H1 (cell line): ENCODE measurements around the gene BORCS8. TPM values are rescaled to one million over a fixed set of nuclear protein-coding genes. Genes with fewer than 3 reads are reported as not detected.

Experiments
- CTCF ChIA-PET: fragments of 300-600 bp; sonication (Branson Sonifier 250); formaldehyde crosslinking; loops from one replicate; lab custom pipeline; 2021; ENCODE audit not compliant: partially characterized antibody; lab: Charles Lee
- POLR2A ChIA-PET: fragments of 300-600 bp; sonication (Branson Sonifier 250); formaldehyde crosslinking; loops from one replicate; lab custom pipeline; 2021; ENCODE audit warnings: inconsistent platforms; ENCODE audit not compliant: partially characterized antibody; lab: Charles Lee
- DNase-seq, 2 experiments: peaks; one replicate each; pipeline versions ENCODE4 v3.0.0 to v3.0.0-alpha.2; 2010 to 2022; ENCODE audit warnings: low spot score in 2 of 2, low read depth in 1 of 2, mixed read lengths in 1 of 2
- FAIRE-seq: peaks from 2 replicates; lab custom pipeline; 2011; peaks lifted over from hg19 to GRCh38; lab: Jason Lieb, UNC
- H2AFZ ChIP-seq: 2 replicates; pipeline ENCODE4 v1.8.1; 2012; ENCODE audit warnings: low read length, inconsistent platforms
- H2AK5ac ChIP-seq: 2 replicates; pipeline ENCODE4 v1.6.1; 2013; ENCODE audit warnings: low read depth, low read length
- H2BK120ac ChIP-seq: replicated peaks from 2 replicates; pipeline ENCODE3; 2013; ENCODE audit warnings: low read depth, low read length, inconsistent platforms
- H2BK12ac ChIP-seq: 2 replicates; pipeline ENCODE4 v1.6.1; 2013; ENCODE audit warnings: low read depth, low read length
- H2BK15ac ChIP-seq: 2 replicates; pipeline ENCODE4 v1.6.1; 2013; ENCODE audit warnings: low read length
- H2BK20ac ChIP-seq: 2 replicates; pipeline ENCODE4 v1.6.1; 2013; ENCODE audit warnings: low read length
- H2BK5ac ChIP-seq: 2 replicates; pipeline ENCODE4 v1.6.1; 2013; ENCODE audit warnings: low read depth, low read length
- H3K14ac ChIP-seq: 2 replicates; pipeline ENCODE4 v1.6.1; 2013; ENCODE audit warnings: inconsistent platforms; ENCODE audit not compliant: insufficient read length
- H3K18ac ChIP-seq: 2 replicates; pipeline ENCODE4 v1.6.1; 2013; ENCODE audit warnings: low read length; ENCODE audit errors: extremely low read depth
- H3K23ac ChIP-seq: 2 replicates; pipeline ENCODE4 v1.6.1; 2013; ENCODE audit warnings: inconsistent platforms; ENCODE audit not compliant: insufficient read length
- H3K23me2 ChIP-seq: 2 replicates; pipeline ENCODE4 v1.6.1; 2013; ENCODE audit warnings: low read depth, low read length
- H3K27ac ChIP-seq: 2 replicates; pipeline ENCODE4 v1.6.1; 2011; ENCODE audit warnings: low read depth, low read length, inconsistent platforms
- H3K27me3 ChIP-seq, 4 experiments: replicated peaks in 1 of 4; 1 replicate in 1 of 4; 2 replicates in 3 of 4; pipeline versions ENCODE4 v1.6.1 to v1.8.1; 2011 to 2013; ENCODE audit warnings: low read length in 3 of 4, mild to moderate bottlenecking in 3 of 4, inconsistent platforms in 2 of 4, mixed read lengths in 2 of 4, moderate library complexity in 1 of 4; ENCODE audit not compliant: control insufficient read depth in 3 of 4, insufficient read depth in 3 of 4; ENCODE audit errors: extremely low read depth in 1 of 4
- H3K36me3 ChIP-seq, 4 experiments: 2 replicates each; pipeline versions ENCODE4 v1.6.1 to v1.8.1; 2011 to 2013; ENCODE audit warnings: mild to moderate bottlenecking in 4 of 4, low read length in 3 of 4, moderate library complexity in 2 of 4, control low read depth in 1 of 4, inconsistent platforms in 1 of 4; ENCODE audit not compliant: insufficient read depth in 4 of 4, control insufficient read depth in 2 of 4
- H3K4ac ChIP-seq: replicated peaks from 2 replicates; pipeline ENCODE3; 2013; ENCODE audit warnings: low read length, low read depth, mixed read lengths, inconsistent platforms; ENCODE audit not compliant: insufficient read length
- H3K4me1 ChIP-seq, 4 experiments: replicated peaks in 1 of 4; 1 replicate in 1 of 4; 2 replicates in 3 of 4; pipeline versions ENCODE4 v1.6.1 to v1.8.1; 2011 to 2013; ENCODE audit warnings: low read length in 3 of 4, inconsistent platforms in 2 of 4, mixed read lengths in 1 of 4; ENCODE audit not compliant: insufficient read depth in 4 of 4, control insufficient read depth in 3 of 4
- H3K4me2 ChIP-seq, 2 experiments: 2 replicates each; pipeline versions ENCODE4 v1.6.1 to v1.8.1; 2011 to 2013; ENCODE audit warnings: low read depth in 2 of 2, low read length in 2 of 2, control low read depth in 1 of 2, inconsistent platforms in 1 of 2, mild to moderate bottlenecking in 1 of 2; ENCODE audit not compliant: insufficient read depth in 1 of 2
- H3K4me3 ChIP-seq, 4 experiments: fragments of 200-600, 300-600 bp in 1 of 4; sonication (generic), shearing (Covaris generic), sonication (Bioruptor Twin) in 1 of 4; 2 replicates each; pipeline versions ENCODE4 v1.5.1 to v1.8.1; 2011 to 2016; ENCODE audit warnings: low read length in 4 of 4, low read depth in 3 of 4, control low read depth in 2 of 4, inconsistent platforms in 2 of 4, mild to moderate bottlenecking in 2 of 4, mixed read lengths in 1 of 4, moderate library complexity in 1 of 4; ENCODE audit not compliant: insufficient read depth in 2 of 4; ENCODE audit errors: extremely low read depth in 1 of 4
- H3K56ac ChIP-seq: replicated peaks from 2 replicates; pipeline ENCODE3; 2013; ENCODE audit warnings: low read depth, mild to moderate bottlenecking, mixed read lengths, low read length, inconsistent platforms; ENCODE audit not compliant: insufficient read length
- H3K79me1 ChIP-seq: 2 replicates; pipeline ENCODE4 v1.6.1; 2013; ENCODE audit warnings: low read depth, low read length, control low read depth
- H3K79me2 ChIP-seq, 2 experiments: 2 replicates each; pipeline versions ENCODE4 v1.6.1 to v1.8.1; 2012 to 2013; ENCODE audit warnings: low read length in 2 of 2, mild to moderate bottlenecking in 2 of 2, inconsistent platforms in 1 of 2; ENCODE audit not compliant: insufficient read depth in 2 of 2, control insufficient read depth in 1 of 2
- H3K9ac ChIP-seq, 4 experiments: replicated peaks in 1 of 4; 1 replicate in 1 of 4; 2 replicates in 3 of 4; pipeline versions ENCODE4 v1.6.1 to v1.8.1; 2011 to 2013; ENCODE audit warnings: low read depth in 3 of 4, low read length in 3 of 4, control low read depth in 2 of 4, mild to moderate bottlenecking in 2 of 4, moderate library complexity in 2 of 4, inconsistent platforms in 1 of 4; ENCODE audit errors: extremely low read depth in 1 of 4
- H3K9me3 ChIP-seq, 2 experiments: 2 replicates each; pipeline versions ENCODE4 v1.6.1 to v1.8.1; 2012 to 2013; ENCODE audit warnings: mild to moderate bottlenecking in 2 of 2, moderate library complexity in 2 of 2, control low read depth in 1 of 2, inconsistent platforms in 1 of 2, low read depth in 1 of 2, low read length in 1 of 2, mixed read lengths in 1 of 2; ENCODE audit not compliant: insufficient read depth in 2 of 2
- H4K20me1 ChIP-seq, 2 experiments: replicated peaks in 1 of 2; 2 replicates each; pipeline versions ENCODE3 to v1.8.1; 2011 to 2013; ENCODE audit warnings: inconsistent platforms in 2 of 2, low read length in 2 of 2, mild to moderate bottlenecking in 1 of 2; ENCODE audit not compliant: insufficient read depth in 2 of 2, control insufficient read depth in 1 of 2
- H4K5ac ChIP-seq: 2 replicates; pipeline ENCODE4 v1.6.1; 2013; ENCODE audit warnings: low read length, low read depth, mixed read lengths, inconsistent platforms; ENCODE audit not compliant: insufficient read length
- H4K8ac ChIP-seq: 2 replicates; pipeline ENCODE4 v1.8.0; 2013; ENCODE audit warnings: mild to moderate bottlenecking, moderate library complexity, low read length, inconsistent platforms; ENCODE audit not compliant: insufficient read depth; ENCODE audit errors: extremely low read depth
- H4K91ac ChIP-seq: replicated peaks from 2 replicates; pipeline ENCODE3; 2013; ENCODE audit warnings: low read length, mixed read lengths, inconsistent platforms; ENCODE audit not compliant: insufficient read length
- ASH2L ChIP-seq: fragments of 200-600, 300-600 bp; sonication (generic); IDR thresholded peaks from one replicate; pipeline ENCODE4 v1.7.1; 2017; ENCODE audit warnings: low read length
- CBX5 ChIP-seq: fragments of 300-800, 300-1000 bp; sonication (generic); IDR thresholded peaks from 2 replicates; pipeline ENCODE4 v1.7.1; 2016; ENCODE audit warnings: antibody characterized with exemption, low read length, low read depth
- CEBPB ChIP-seq: IDR thresholded peaks from 2 replicates; pipeline ENCODE4 v1.6.1; 2012; ENCODE audit warnings: low read depth, low read length
- E2F6 ChIP-seq: IDR thresholded peaks from 2 replicates; pipeline ENCODE4 v1.6.1; 2012; ENCODE audit warnings: inconsistent platforms
- GTF2F1 ChIP-seq: IDR thresholded peaks from 2 replicates; pipeline ENCODE4 v1.6.1; 2012; ENCODE audit warnings: low read depth, low read length, improper control_type of control experiment, borderline replicate concordance
- MAX ChIP-seq: IDR thresholded peaks from 2 replicates; pipeline ENCODE4 v1.6.1; 2012; ENCODE audit warnings: inconsistent platforms
- POLR2A ChIP-seq, 2 experiments: IDR thresholded peaks; 1 replicate in 1 of 2; 2 replicates in 1 of 2; pipeline ENCODE4 v1.6.1; 2011; ENCODE audit warnings: low read depth in 2 of 2, low read length in 2 of 2, mild to moderate bottlenecking in 2 of 2; ENCODE audit errors: control extremely low read depth in 1 of 2
- POU5F1 ChIP-seq: IDR thresholded peaks from 2 replicates; pipeline ENCODE4 v1.6.1; 2011; ENCODE audit warnings: low read depth, mild to moderate bottlenecking, low read length, moderate library complexity
- RBBP5 ChIP-seq: IDR thresholded peaks from 2 replicates; pipeline ENCODE4 v1.7.1; 2012; ENCODE audit warnings: low read depth, mild to moderate bottlenecking, inconsistent platforms, low read length, moderate library complexity, borderline replicate concordance
- TAF1 ChIP-seq: IDR thresholded peaks from 2 replicates; pipeline ENCODE4 v1.6.1; 2011; ENCODE audit warnings: mild to moderate bottlenecking, low read depth, low read length
- ZNF274 ChIP-seq: IDR thresholded peaks from 2 replicates; pipeline ENCODE4 v1.7.0; 2012; ENCODE audit warnings: low read length, borderline replicate concordance; ENCODE audit errors: extremely low read depth
- whole genome bisulfite sequencing, 2 experiments: shearing (Covaris generic) in 1 of 2; methylation state at CpG; one replicate each; pipeline versions ENCODE4 v1.1.6 to v1.1.7; 2013 to 2015; ENCODE audit warnings: low lambda C conversion rate in 2 of 2, mixed read lengths in 2 of 2, inconsistent platforms in 1 of 2, low coverage in 1 of 2, missing lambda C conversion rate in 1 of 2; ENCODE audit not compliant: insufficient replicate concordance in 2 of 2, insufficient coverage in 1 of 2, insufficient read length in 1 of 2; ENCODE audit errors: extremely low coverage in 1 of 2, missing lambda C conversion rate in 1 of 2; 5-methylcytosine and 5-hydroxymethylcytosine counted together
- polyA plus RNA-seq, 7 experiments: library from polyadenylated mRNA; depleted of rRNA in 3 of 7; stranded (reverse) in 5 of 7; unstranded in 2 of 7; fragments of >200 nt in 5 of 7; fragments of 200-250 nt in 2 of 7; gene quantifications; 1 replicate in 5 of 7; 2 replicates in 1 of 7; 4 replicates in 1 of 7; pipeline versions ENCODE4 v1.2.1 to v1.2.3, GENCODE V29; 2011 to 2013; ENCODE audit warnings: missing spikeins in 2 of 7, mixed read lengths in 2 of 7
- total RNA-seq: library from RNA; stranded (reverse); fragmentation: NEBNext Ultra II Directional; extraction: Animal tissue kit (Norgen Biotek cat#: 25700); gene quantifications from 2 replicates; pipeline ENCODE4 v1.2.1, GENCODE V29; 2021

The BORCS8 gene
- total and polyA plus RNA-seq, 2 of the 8 experiments (the other 6 are each of a cell fraction or from before 2014, with no cell fraction given): 15.0 to 15.9 TPM

GRCh38 chr19:19160461-19161035 lies 31.4 kb downstream of the BORCS8 start:
- H2AFZ ChIP-seq: no peak overlapping the region
- 0 out of 2 replicates have a peak overlapping the region, but pooled peaks have one; percentile 63 for H2BK12ac ChIP-seq
- CTCF ChIA-PET: interaction anchor here (0.6 to 11.9 kb wide), 7 partner anchors 9 to 173 kb away, joined by 3 to 109 read pairs (median 3); partner anchors contain the start of gene MEF2B
- TF ChIP-seq ZNF274 (no peak), POLR2A (IDR thresholded peaks at IDR 0.05; ENCODE audit: control extremely low read depth in 1 of 2, low read depth in 2 of 2, low read length in 2 of 2) (peak in 1 of 2 experiments; percentile 24; a peak in 1 of 3 replicates), RBBP5 (no peak), CBX5 (no peak), ASH2L (peak; percentile 10), POU5F1 (no peak), MAX (peak; percentile 42; the same call in 1 of the 2 replicates), E2F6 (0 out of 2 replicates have a peak, but pooled peaks have one; percentile 11), CEBPB (peak; percentile 71; the same call in 1 of the 2 replicates), TAF1 (peak; percentile 43; the same call in 1 of the 2 replicates), GTF2F1 (no peak)

More at GRCh38 chr19:19160461-19161035, 31.4 kb downstream of the BORCS8 start:
- Histone ChIP-seq H3K9me3 (no peaks in the 10 kb centered on the region), H4K5ac (peak overlapping the region; percentile 68), H4K91ac (peak overlapping the region; percentile 93), H2AK5ac (peak overlapping the region; percentile 24; the same call in 1 of the 2 replicates), H3K9ac (no peak overlapping the region; a peak in 1 of 7 replicates), H3K27ac (no peak overlapping the region; the same call in 1 of the 2 replicates), H3K23ac (no peak overlapping the region), H2BK5ac (peak overlapping the region; percentile 76), H3K79me1 (no peaks in the 10 kb centered on the region), H3K4ac (peak overlapping the region; percentile 85), H4K20me1 (no peaks in the 10 kb centered on the region), H3K27me3 (no peaks in the 10 kb centered on the region; a peak in 1 of 7 replicates), H3K79me2 (no peaks in the 10 kb centered on the region), H3K4me3 (peak overlapping the region in 1 of 4 experiments; percentile 29; a peak in 2 of 8 replicates), H3K14ac (no peak overlapping the region), H3K23me2 (peaks cover 4% of the 10 kb centered on the region; the same call in 1 of the 2 replicates), H3K56ac (no peak overlapping the region), H2BK120ac (peak overlapping the region; percentile 64), H3K36me3 (peaks cover 0 to 8% (median 0%) of the 10 kb centered on the region in 4 experiments; a peak in 1 of 8 replicates), H3K18ac (peak overlapping the region; percentile 60; the same call in 1 of the 2 replicates), H3K4me2 (peak overlapping the region; percentile 19 to 50; a peak in 3 of 4 replicates), H3K4me1 (peaks cover 0 to 8% (median 5%) of the 10 kb centered on the region in 4 experiments; a peak in 4 of 7 replicates), H2BK15ac (no peak overlapping the region), H4K8ac (peak overlapping the region; percentile 97), H2BK20ac (peak overlapping the region; percentile 90; the same call in 1 of the 2 replicates)
- peak; percentile 33 to 76 for DNase-seq
- no peak for FAIRE-seq
- 48% methylated on average over 17 of the region's 26 CpGs; no CpG with 5 or more reads in 1 of the 2 experiments for WGBS, 2 experiments
- POLR2A ChIA-PET: interaction anchor here (0.7 to 9.4 kb wide), 9 partner anchors 9 to 172 kb away, joined by 3 to 133 read pairs (median 3); partner anchors contain the start of gene MEF2B
